ENCODE results near the gene HSPA8. TPM values are rescaled to one million over a fixed set of nuclear protein-coding genes. Genes with fewer than 3 reads are reported as not detected.
A peak's percentile ranks its signal among the peaks of the same experiment; 100 is the strongest.
"Not testable (repeated sequence)": the region's sequence is repeated elsewhere in the genome, so short reads cannot be mapped to it uniquely, and the experiment has no call there.

HSPA8 gene
- total RNA-seq, 1 experiment from 2014 or later = 6,052 TPM

DNA sequence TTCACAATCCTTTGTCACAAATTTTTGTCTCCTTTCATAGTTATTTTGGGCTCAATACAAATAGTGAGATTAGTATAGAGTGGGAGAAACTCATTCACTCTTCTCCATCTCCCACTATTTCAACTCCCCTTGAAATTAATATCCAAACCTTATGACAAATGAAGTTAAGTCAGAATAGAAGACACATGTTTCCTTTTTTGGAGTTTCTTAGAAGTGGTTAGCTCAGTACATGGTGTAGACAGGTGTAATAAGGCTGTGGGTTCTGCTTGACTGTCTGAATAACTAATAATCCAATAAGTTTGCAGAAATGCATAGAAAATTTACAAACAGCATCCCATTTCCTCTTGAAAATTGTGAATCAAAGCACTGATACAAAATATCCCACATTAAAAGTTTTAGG is 10.8 kb upstream of the HSPA8 start:
- no peak for DNase-seq (ENCODE audit: low read depth)

DNA sequence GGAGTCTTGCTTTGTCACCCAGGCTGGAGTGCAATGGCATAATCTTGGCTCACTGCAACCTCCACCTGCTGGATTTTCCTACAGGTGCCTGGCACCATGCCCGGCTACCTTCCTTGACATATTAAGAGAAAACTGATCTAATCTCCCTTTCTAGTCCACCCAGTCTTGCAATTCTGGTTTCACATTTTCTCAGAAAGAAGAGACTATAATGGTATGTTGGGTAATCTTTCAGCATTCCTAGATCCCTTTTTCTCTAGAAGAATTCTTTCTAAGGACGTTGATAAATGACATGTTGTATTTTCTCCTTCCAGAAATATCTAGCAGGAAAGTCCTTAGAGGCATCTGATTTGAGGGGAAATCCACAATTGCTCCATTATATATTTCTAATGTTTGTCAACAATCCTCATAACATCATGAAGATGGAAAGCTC is 10.4 kb upstream of the HSPA8 start:
- DNase-seq (ENCODE audit: low read depth) = no peak

DNA sequence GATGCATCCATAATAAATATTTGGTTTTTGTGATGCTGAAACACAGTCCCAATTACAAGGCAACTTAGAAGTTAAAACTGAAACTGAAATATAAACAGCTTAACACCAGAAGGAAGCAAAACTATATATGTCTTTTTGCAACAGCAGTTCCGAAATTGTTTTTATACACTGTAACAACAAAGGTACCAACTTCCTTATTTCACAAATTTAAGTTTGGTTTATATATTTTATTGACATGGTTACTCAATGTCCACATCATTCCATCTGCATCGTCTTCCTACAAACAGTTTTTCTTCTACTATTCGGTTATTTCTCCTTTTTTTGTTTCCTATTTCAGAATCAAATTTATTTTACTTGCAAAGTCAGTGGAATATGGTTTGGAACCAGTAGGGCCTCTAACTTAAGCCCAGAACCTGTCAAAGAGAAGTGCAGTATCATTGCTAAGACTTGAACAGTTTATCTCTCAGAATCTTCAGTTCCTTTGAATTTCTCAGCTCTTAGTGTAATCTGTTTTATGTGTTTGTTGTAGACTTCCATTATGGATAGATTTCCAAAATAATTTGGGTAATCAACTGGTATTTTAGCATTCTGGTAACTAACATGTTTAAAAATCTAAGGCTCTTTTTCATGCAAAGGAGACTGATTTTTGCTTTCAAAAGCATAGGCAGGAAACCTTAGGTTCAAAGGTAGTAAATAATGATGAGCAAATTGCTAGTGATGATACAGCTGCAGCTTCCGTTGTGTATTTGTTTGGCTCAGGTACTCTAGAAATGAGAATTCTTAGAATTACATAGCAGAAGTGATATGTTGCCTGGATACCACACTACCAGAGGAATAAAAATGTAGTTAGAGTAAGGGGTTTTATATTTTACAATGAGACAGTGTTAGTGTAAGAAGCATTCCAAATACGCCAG is 8.2 kb upstream of the HSPA8 start:
- no peak for DNase-seq (ENCODE audit: low read depth)

DNA sequence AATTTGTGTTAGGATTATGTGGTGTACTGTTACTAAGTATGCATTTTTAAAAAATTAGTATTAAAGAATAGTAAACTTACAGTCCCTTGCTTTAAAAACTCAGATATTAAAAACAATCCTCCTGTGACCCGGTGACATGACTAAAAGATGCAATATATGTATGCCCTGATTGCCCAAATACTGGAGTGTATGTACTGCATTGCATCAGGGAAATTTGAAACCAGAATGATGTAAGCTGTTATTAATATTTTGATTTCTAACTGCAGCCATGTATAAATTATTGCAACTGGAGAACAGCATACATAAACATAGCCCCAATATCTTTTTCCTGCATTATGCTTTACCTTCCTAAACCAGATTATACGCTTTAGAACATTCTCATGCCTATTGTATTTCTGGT is 3.7 kb upstream of the HSPA8 start:
- DNase-seq (ENCODE audit: low read depth) = no peak

DNA sequence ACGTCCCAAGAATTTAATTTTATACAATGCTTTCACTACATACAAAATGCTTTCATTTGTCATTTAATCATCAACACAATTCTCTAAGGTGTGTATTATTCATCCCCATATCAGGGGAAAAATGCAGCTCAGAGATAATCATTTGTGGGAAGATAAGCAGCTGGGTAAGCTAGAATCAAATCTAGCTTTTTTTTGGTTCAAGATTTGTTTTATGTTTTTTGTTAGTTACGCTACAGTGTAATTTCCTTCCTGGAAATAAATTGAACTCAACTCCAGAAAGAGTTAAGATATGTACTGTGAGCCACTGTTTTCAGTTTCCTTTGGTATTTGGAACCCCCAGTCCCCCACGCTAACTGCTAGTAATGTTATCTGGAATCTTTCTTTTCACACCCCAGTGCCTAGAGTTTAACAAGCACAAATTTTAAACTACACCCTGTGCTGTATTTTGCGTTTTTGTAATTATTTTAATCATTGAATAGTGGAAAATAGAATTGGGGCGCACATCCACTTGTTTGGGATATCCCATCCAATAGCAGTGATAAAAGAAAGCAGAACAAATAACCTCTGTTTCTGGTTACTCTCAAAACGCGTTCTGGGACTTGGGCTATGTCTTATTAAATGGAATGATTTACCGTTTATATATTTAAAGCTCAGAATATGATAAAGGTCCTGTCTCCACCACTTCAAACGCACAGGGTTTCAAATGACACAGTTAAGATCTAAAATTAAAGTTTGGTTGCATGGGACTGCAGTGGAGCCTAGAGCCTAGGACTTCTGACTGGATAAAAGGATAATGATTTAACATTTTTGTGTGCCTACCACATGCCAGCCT is 2.1 kb upstream of the HSPA8 start:
- DNase-seq (ENCODE audit: low read depth) = no peak

DNA sequence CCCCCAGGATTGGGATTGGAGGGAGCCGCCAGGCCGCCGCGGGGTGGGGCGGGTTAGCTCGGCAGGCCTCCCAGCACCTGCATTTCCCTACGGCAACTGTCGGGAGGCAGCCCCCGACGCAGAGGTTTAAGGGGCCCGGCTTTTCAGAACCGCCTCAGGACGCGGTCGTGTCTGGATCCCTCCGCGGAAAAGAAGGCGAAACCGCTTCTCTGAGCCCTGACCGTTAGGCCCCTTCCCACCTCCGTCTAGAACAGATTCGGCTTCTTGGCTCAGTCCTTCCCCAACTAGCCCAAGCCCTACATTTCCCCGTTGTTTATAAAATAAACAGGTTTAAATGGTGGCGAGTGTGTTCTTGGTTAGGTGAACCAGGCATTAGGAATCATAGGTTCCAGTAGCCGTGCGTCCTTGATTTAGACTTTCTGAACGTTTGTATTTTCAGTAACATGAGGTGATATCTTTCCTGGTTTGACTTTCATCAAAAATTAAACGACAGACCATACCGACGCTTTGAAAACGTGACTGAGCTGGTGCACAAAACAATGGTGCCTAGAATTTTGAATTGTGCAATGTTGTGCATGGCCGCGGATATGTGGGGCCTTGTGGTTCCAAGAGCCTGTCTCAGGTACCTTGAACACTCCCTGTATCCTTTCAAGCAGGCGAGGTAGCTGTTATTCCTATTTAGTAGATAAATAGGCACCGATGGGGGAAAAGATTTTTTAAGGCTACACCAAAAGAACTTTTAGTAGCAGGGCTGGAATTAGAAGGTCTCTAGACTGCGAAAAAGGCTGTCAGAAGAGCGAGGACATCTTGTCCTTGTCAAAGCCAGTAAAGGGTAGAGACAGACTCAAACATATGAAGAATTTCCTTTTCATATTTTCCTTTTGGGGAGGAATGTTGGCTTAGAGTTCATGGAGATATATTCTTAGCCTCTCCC is 1.2 kb upstream of the HSPA8 start:
- peak; percentile 64 for DNase-seq (ENCODE audit: low read depth)

DNA sequence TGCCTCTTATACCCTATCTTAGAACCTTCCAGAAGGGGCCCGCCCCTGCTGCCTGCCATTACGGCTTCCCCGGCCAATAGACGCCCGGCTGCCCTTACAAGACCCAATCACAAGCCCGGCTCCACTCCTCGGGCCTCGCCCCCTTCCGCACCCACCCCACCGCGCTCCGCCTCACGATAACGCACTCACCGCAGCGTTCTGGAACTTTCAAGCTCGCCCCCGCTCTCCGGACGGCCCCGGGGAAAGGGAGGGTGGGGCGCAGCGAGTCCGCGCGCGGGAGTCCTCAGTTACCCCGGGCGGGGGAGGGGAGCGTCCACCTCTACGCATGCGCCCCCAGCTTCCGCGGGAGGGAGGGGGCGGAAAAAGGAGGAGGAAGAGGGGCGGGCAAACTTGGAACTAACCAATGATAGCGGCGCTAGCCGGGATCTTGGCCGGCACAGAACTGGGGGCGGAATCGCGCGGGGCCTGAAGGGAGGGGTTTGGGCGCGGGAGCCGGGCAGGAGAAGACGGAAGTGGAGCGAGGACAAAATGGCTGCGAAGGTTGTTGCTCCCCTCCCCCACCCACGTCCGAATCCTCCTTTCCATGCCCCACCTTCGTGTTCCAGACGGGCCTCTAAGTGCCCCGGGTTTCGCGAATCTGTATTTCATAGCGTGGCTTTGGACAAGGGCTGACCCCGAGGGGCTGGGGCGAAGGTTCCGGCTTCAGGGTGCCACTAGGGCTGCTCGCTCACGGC is 389 bp upstream of the HSPA8 start:
- DNase-seq (ENCODE audit: low read depth) = peak; percentile 99

DNA sequence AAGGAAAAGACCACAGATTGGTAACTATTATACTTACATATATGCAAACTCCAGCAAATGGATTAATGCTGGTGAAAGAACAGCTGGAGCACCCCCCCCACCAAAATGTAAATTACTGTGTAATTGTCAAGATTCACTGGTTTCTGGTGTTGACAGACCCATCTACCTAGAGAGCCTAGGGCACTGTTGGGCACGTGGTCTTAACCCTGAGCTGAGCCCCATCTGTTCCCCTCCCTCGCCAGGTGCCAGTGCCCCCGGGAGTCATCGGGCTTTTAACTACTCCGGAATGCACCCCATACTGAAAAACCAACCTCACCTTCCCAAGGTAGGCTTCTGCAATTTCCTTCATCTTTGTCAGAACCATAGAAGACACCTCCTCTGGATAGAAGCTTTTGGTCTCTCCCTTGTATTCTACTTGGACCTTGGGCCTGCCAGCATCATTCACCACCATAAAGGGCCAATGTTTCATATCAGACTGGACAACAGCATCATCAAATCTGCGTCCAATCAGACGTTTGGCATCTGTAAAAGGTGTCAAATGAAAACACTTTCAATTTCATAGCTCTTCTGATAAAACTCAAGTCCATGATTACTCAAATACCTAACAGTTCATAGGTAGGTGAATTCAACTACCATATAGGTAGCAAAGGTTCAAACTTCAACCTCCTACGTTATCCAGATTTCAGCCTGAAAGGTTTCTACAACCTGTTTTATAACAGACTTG is 1.5 kb downstream of the HSPA8 start:
- DNase-seq (ENCODE audit: low read depth) = no peak

DNA sequence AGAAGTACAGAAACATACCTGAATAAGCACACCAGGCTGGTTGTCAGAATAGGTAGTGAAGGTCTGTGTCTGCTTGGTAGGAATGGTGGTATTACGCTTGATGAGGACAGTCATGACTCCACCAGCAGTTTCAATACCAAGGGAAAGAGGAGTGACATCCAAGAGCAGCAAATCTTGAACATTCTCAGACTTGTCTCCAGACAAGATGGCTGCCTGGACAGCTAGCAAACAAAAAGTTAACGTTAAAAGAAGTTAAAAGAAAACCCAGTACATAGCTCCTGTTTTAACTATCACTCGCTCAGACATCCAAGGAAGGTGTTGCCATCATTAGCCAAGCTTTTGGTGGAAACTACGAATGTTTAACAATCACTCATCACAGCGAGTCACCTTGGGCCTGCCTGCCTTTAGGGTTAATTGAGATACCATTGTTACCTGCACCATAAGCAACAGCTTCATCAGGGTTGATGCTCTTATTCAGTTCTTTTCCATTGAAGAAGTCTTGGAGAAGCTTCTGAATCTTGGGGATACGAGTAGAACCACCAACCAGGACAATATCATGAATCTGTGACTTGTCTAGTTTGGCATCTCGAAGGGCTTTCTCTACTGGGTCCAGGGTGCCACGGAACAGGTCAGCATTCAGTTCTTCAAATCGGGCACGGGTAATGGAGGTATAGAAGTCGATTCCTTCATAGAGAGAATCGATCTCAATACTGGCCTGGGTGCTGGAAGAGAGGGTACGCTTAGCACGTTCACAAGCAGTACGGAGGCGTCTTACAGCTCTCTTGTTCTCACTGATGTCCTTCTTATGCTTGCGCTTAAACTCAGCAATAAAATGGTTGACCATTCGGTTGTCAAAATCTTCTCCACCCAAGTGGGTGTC is 2.7 kb downstream of the HSPA8 start:
- not testable (repeated sequence) for DNase-seq (ENCODE audit: low read depth)

DNA sequence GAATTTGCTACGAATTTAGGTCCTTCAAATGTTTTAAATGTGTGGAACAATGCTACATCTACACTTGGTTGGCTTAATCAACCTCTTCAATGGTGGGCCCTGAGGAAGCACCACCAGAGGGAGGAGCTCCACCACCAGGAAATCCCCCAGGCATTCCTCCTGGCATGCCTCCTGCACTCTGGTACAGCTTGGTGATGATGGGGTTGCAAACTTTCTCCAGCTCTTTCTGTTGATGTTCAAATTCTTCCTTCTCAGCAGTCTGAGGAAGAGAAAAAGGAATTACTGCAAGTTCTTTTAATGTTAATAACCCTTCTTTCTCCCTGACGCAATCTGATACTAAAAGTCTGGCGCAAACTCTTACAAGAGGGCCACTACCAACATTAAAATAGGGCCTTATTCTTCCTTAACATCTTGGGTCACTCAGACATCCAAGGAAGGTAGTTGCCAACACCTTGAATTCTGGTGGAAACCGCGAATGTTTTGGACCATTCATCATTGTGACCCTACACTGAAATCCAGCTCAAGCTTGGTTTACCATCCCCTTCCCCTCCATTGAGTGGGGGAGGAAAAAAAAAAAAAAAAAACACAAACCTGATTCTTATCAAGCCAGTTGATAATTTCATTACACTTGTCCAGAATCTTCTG is 4.2 kb downstream of the HSPA8 start:
- DNase-seq (ENCODE audit: low read depth) = no peak

DNA sequence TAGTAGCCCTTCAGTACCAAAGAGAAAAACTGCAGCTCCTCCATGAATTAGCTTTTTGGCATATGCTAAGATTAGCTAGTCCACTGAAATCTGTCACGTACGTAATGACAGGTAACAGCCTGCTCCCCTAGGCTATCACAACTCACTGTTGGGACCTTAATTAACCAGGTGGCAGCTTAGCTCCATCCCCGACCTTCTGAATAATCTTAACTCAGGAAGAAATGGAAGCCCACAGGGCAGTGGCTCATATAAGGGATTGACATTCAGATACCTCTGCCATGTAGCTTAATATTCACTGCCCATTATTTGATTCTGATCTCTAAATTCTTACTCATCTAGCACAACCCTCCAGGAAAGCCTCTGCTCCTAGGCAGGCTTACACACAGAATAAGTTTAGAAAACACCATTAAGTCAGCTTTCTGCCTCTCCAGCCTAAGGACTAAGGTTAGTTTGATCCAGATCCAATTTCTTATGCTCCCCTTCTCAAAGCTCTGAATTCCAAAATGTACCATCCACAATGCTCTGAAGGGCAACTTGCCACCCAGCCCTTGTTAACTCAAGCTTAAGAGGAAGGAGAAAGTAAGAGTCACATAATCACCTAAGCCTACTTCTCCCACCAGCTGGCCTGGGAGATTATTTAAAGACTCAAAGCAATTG is 5.0 kb downstream of the HSPA8 start:
- DNase-seq (ENCODE audit: low read depth) = no peak

DNA sequence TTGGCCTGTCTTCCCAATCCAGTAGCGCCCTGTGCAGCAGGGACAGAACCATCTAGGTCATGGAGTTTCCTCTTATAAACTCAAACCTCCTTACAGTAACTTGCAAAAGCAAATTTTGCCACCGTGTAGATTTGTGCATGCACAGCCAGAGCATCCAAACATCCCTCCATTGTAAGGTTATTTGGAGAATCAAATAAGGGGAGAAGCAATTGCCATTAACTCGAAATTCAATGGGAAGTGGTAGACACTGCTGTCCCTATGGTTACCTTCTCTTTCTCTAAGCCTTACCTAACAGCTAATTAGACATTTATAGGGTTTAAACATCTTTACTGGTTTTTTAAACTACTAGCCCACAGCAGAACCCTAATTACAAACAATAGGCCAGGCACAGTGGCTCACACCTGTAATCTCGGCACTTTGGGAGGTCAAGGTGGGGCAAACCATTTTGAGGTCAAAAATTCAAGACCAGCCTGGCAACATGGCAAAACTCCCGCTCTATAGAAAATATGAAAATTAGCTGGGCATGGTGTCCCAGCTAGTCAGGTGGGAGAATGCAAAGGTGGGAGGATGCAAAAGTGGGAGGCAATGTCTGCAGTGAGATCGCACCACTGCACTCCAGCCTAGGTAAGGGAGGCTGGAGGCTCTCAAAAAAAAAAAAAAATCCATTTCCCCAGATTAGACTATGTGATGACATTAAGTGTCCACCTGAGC is 6.6 kb downstream of the HSPA8 start:
- DNase-seq (ENCODE audit: low read depth) = peak; percentile 41

DNA sequence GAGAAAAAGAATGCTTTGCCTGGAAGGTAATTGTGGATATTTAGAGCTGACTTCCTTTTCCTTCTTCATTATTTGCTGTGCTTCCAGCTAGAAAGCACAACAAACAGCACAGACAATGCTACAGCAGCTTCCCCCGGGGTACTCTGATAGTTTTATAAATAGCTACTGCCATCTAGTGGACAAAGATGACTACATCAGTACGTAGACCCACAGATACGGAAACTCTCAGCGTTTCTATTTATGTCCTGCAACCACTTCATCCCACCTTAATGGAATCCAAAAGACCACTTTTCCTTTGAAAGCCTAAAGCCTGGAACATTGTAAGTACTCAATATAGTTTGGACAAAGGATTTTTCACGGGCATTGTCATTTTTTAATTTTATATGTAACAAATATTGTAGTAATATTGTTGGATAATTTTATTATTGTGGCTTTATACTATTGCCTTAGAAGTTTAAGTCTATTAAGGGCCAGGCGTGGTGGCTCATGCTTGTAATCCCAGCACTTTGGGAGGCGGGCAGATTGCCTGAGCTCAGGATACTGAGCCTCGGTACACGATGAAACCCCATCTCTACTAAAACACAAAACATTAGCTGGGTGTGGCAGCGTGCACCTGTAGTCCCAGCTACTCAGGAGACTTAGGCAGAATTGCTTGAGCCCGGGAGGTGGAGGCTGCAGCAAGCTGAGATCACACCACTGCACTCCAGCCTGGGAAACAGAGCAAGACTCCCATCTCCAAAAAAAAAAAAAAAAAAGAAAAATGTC is 7.5 kb downstream of the HSPA8 start:
- peak; percentile 79 for DNase-seq (ENCODE audit: low read depth)

DNA sequence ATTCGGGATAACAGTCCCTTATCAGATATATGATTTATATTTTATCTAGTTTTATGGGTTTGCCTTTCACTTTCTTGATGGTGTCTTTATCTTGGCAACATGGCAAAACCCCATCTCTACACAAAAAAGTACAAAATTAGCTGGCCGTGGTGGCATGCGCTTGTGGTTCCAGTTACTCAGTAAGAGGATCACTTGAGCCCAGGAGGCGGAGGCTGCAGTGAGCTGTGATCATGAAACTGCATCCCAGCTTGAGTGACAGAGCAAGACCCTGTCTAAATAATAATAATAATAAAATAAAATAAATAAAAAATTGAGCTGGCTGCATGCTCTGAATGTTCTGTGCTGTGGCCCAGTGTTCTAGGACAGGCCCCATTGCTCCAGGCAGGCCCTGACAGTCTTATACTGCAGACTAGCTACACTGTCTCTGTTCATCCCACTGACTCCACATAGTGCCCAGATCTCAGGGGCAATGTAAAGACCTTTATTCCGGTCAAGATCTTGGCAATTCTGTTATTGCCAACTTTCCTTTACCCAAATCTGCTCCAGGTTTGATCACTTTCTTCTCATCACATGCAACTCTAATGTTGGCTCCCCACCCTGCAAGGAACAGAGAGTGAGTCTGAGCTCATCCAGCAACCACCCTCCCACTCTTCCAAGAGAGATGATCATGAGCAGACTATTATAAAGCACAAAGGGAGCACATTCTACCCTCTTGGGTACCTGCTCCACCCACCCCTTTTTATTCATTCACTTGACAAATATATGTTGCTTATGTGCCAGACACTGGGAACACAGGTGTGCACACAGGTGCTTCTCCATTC is 8.8 kb downstream of the HSPA8 start:
- DNase-seq (ENCODE audit: low read depth) = no peak

DNA sequence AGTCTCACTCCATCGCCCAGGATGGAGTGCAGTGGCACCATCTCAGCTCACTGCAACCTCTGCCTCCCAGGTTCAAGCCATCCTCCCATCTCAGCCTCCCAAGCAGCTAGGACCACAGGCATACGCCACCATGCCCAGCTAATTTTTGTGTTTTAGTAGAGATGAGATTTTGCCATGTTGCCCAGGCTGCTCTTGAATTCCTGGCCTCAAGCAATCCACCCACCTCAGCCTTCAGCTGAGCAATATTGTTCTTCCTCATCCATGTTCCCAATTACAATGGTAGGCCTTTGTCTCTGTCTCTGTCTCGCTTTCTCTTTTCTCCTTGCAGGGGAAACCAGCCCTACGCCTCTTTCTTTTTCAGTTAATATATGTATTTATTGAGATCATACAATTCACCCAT is 10.3 kb downstream of the HSPA8 start:
- DNase-seq (ENCODE audit: low read depth) = no peak

DNA sequence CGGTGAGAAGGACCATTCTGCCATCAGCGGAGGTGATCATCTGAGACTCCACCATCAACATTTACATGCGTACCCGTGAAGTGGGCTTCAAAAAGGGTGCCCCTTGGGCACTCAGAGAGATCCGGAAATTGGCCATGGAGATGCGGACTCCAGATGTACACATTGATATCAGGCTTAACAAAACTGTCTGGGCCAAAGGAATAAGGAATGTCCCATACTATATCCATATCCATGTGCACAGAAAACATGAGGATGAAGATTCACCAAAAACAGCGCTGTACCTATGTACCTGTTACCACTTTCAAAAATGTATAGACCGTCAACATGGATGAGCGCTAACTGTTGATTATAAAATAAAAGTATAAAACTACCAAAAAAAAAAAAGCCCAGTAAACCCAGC is 10.8 kb downstream of the HSPA8 start:
- DNase-seq (ENCODE audit: low read depth) = no peak

Measured in HT1080 (cell line).